HuH-7.5 (cell line): Measurements from ENCODE around the gene VCAN.
A peak's percentile ranks its signal among the peaks of the same experiment; 100 is the strongest.

Source experiments
- DNase-seq: peaks from one replicate; pipeline ENCODE4 v3.0.0; 2011; ENCODE audit warnings: low spot score

VCAN gene

DNA sequence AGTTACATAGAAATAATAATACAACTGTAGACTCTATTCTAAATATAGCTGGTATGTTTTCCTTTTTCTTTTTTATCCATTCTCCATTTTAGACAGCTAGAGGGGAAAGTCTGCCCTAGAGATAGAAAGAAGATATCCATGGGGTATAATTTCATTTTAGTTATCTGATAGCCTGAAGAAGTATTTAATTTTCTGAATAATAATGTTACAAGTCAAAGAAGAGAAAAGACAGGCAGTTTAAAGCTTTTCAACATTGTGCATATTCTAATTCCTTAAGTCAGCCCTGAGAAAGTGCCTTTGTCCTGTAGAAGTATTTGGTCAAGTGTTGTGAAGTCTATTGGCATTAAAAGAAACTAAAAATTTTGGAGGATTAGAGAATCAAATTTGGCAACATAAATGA, 2.5 kb upstream of the VCAN start:
- DNase-seq = no peak

DNA sequence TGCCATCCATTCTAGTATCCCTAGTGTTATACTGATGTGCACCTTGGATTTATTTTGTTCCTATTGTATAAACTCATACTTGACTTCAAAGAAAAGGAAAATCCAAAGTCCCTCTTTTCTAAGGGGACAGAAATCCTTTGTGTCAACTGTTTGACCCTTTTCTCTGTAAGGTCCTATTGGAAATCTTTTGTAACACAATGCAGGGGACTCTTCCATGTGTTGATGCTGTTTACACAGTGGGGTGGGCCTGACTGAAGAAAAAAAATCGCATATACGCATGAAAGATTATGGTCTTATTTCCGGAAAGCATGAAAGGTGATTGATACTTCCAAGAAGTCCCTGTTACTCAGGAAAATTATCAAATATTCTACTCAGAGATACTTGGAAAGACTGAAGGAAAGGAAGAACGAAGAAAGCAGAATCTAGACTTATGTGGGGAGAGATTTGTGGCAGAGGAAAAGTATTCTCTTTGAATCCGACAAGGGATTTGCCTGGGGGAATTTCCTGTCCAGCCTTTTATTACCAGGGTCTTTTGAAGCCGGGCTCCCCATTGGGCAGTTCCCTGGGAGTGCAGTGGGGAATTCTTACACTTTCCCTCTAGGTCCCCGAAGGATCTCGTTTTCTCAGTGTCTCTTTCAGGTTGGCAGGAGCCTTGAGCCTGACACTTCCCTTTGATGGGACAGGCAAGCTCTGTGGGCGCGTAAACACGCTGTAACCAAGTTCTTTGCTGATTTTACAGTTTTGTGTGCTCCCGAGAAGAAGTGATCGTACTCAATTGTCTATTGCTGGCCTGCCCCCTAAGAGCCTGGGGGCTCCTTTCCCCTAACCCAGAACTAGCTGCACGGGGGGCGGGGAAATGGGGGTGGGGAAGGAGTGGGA, 779 bp upstream of the VCAN start:
- no peak for DNase-seq

DNA sequence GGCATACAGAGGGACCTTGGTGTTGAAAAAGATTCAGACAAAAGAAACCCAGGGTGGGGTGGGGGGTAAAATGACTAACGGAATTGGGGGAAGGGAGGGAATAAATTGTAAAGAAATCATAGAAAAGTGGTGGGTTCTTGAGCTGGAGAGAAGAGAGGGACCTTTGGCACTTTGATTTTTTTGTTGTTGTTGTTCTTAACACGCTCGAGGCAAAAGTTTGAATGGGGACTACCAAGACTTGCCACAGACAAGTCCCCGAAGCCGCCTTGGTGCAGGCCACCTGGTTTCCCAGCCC, 616 bp downstream of the VCAN start:
- DNase-seq = no peak

DNA sequence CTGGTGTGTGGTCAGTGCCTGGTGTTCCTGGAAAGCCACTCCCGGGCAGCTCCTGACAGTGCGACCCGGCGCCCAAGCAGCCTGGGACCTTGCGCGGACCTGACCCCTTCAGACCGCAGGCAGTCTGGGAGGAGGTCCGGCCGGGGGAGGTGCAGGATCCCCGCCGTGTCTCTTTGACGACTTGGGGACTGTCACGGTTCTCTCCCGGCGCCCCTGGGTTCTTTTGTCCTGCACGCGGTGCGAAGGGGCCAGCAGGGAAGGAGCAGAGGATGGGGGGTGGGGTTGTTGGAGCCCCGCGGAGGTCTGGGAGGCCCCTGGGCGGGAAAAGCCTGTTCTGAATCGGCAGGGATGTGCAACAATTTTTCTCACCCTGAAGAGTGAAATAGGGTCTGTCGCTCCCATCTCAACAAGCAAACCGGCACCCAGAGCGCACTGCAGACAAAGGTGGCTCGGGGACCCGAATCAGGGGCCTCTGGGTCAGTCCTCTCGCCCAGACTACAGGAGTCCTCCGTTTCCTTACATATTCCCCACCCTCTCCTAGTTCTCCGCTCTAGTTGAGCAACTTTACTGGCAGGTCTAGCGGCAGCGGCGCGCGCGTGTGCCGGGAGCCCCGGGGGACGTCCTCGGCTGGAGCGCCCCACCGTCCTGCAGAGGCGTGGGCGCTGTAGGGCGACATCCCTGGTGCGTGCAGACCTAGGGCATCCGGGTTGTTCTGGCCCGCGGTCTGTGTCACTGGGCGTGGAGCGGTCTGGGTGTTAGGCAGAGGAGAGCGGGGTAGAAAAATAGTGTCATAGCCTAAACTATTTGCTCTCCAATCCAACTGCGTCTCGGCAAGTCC, 1.2 kb downstream of the VCAN start:
- peak; percentile 34 for DNase-seq

DNA sequence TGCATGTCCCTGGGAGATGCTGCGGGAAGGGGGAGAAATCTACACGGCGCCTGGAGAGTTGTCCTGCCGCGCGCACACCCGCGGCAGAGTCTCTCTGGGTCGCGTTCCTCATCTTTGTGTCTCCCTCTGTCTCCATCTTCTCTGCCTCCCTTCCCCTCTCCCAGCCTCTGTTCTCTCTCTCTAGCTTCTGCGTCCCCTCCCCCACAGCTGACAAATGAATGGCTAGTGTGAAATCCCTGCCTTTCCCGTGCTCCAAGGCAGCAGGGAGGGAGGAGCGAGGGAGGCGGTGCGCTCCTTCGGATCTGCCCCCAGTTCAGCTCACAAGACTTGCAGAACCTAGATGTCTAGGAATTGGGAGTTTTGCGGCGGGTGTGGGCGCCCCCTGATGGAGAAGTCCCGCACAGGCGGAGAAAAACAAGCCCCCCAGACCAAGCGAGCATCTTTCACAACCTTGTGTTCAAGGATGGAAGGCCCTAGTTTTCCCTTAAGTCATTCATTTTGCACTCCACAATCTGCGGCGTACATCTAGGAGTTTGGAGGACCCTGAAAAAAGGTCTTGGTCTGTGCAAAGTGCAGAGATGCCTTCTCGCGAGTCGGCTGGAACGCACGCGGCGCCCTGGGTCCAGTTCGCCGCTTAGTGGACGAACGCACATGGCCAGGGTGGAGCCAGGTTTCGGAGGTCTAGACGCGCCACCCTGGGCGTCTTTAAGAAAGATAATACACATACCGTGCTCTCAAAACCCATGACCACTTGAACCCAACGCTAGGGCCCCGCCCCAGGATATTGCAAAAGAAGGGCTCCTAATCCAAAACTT, 2.0 kb downstream of the VCAN start:
- DNase-seq = peak; percentile 61

DNA sequence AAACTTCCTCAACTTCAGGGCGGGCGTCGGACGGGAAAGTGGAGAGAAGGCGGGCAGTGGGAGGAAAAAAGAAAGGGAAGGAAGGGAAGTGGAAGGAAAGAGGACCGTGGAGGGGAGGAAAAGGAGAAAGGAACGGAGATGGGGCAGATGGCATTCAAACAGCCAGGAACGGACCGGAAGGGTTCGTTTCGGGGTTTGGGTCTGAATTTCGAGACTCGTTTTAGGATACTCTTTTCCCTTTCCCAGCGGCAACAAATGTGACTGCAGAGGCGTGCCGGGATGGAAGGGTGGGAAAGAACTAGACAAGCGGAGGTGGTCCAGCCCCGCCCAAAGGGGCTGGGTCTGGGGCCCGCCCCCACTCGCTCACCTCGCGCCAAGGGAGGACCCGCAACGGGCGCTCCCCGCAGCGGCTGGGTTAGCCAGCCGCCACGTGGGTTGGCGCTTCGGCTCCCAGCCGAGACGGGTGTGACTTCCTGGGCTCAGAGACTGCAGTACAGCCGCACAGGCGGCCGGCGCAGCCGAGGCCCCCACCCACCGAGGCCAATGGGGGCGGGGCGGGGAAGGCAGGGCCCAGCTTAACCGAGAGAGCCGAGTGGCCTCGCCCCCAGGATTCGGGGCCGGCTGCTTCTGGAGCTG, 2.7 kb downstream of the VCAN start:
- DNase-seq = peak; percentile 58

DNA sequence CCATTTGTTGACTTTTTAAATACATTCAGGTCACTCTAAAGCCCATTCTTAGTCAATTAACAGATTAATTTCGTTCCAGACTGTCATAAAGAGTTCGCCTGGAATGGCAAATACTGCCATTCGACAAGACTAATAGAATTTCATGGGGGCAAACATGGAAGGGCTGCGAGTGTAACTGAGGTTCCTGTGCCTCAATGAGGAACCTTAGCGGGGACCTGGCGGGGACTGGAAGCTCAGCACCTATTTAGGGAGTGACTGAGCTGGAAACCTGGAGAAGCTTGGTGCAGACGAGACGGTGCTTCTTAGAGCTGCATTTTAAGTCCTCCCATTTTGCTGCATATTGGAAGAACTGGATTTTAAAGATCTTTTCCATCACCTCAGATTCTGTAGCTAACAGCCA, 3.4 kb downstream of the VCAN start:
- no peak for DNase-seq

DNA sequence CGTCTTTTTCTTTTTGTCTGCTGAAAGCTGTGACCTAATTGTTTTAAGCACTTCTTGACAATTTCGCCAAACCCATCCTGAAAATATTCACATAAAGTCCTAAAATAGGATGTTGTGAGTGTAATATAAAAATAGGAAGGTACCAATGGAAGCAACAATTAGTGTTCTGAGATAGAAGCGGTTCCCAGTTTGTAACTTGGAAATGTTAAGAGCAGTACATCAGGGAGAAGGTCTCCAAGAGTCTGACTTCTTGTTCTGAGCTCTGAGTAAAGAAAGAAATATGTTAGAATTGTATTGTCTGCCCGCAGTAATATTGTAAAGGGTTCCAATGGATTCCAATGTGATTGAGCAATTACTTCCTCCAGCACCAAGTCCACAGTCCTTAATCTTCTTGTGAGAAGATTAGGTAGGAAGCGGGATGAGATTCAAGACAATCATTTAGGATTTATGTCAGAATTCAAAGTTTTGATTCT, 3.9 kb downstream of the VCAN start:
- no peak for DNase-seq

DNA sequence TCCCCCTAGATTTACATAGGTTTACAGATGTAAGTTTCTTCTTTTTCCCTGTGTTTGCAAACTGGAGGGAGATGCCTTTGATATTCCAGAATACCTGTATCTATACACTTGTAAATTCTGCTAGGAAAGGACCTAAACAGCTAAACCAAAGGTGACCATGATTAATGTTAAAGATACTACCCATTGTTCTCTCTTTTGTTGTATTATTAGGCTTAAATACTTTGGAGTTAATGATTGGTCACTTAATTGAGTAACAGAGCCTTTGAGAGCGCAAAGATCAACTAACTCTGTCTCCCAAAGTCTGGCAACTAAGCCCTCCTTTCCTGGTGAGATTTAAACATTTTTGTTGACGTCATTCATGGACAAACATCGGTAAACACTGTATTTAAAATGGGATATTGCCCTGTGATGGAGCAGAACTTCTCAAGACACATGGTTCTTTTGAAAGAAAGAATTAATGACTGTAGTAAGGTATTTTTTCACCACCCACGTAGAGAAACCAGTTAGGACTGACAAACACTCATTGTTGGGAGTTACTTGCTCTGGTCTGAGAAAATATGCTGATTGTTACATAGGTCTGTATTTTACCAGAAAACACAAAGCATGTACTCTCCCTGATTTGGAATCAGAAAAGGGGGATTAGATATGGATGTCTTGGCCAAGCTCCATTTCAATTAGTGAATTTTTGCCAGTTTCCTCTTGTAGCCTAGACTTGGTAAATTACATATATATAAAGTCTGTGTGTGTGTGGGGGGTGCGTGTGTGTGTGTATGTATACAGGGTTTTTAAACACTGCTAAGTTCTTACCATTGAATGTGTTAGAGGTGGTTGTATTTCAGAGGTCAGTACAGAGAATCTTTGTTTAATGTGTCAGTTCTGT, 4.6 kb downstream of the VCAN start:
- no peak for DNase-seq

DNA sequence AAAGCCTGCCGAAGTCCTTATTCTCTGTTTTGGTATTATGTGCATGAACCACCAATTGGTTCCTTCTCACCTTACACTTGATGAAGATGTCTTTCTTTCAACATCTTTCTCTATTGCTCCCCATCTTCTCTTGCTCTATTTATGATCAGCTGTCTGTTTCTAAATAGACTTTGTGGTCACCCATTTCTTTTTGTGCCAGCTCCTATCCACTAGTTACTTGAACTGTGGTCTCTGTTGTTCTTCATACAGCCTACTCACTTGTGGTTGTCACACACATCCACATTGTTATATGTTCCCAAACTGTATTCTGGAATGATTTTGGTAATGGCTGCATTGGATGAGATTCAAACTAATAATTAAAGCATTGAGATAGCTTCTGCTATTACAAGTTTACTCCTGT, 11.4 kb downstream of the VCAN start:
- DNase-seq = no peak

DNA sequence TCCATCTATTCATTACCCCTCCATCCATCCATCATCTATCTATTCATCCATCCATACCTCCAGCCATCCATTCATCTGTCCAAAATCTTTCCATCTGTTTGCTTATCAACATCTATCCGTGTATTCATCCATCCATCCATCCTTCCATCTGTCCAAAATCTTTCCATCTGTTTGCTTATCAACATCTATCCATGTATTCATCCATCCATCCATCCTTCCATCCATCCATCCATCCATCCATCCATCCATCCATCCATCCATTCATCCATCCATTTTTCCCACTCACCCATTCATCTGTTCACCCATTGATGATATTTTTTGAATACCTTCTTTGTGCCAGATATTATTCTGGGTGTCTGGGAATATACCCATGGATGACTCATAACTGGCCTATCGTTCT, 12.8 kb downstream of the VCAN start:
- DNase-seq = no peak

DNA sequence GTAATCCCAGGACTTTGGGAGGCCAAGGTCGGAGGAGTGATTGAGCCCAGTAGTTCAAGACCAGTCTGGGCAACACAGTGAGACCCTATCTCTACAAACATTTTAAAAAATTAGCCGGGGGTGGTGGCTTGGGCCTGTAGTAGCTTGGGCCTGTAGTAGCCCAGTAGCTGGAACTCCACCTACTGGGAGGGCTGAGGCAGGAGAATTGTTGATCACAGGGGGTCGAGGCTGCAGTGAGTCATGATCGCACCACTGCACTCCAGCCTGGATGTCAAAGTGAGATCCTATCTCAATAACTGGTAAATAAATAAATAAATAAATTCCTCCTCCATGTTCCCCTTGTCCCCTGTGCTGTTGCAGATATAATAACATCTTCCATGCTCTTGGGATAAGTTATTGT, 14.3 kb downstream of the VCAN start:
- DNase-seq = no peak

DNA sequence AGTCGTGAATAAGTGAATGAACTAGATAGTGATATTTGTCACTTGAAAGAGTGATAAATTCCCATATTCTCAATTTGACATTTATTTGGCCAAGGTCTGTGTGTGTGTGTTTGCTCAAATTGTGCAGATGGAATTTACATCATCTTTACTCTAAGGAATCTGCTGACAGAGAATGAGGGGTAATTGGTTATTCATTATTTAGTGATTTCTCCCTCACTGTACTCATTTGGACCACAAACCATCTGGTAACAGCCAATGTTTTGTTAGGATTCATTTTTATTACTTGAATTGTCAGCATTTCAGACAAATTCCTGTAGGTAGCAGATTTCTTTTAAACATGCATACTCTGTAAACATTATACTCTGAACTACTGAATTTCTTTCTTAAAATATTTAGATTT, 15.6 kb downstream of the VCAN start:
- DNase-seq = no peak

DNA sequence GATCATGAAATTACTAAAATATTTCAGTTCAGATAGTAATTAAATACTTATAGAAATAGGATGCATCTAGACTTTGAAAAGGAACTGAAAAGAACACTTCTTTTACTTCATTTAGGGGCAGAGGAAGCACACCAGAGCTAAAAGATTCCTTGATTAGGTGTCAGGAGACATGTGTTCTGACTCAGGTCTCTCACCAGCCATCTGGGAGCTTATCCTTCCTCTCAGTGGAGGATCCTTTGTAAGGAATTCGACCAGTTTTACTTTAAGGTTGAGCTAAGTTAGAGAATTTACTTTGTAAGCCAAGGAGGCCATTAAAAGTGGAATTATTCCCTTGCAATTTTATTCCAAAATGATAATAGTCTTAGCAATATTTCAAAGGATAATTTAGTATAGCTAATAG, 16.7 kb downstream of the VCAN start:
- DNase-seq = no peak

DNA sequence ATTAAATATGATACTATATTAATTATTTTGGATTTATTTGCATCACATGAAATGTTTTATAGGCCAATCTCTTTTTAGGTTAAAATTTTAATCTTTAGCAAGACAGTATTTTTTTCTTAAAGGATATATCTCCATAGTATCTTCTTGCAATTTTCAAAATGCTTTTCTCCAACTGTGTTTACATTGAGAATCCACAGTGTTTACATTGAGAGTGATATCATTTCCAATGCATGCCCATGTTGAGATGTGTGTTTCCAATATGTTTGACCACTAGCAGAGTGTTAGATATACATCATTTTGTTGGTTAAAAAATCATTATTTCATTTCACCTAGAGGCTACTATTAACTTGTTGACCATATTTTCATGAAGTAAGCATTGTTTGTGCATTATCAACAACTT, 17.3 kb downstream of the VCAN start:
- no peak for DNase-seq

DNA sequence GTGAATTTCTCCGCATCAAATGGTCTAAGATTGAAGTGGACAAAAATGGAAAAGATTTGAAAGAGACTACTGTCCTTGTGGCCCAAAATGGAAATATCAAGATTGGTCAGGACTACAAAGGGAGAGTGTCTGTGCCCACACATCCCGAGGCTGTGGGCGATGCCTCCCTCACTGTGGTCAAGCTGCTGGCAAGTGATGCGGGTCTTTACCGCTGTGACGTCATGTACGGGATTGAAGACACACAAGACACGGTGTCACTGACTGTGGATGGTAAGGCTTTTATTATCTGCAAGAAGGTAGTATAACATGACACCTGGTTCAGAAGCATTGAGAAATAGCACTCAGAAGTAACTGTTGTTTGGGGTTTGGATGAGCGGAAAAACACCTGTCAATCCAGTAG, 18.7 kb downstream of the VCAN start:
- no peak for DNase-seq

DNA sequence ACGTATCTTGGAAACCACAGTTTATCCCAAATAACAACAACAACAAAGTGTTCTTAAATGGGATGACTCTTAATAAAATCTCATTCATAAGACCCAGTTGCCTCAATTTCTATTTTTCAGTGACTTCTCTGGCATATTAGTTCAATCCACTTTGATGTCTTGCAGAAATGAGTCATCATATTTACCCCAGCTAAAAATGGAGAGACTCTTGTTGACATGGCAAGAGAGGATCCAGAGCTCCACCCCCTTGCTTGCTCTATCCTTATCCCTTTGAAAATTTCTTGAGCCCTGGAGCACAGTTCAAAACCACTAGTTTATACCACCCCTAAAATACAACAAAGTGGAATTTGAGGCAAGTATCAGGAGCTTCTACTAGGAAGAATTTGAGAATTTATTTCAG, 20.8 kb downstream of the VCAN start:
- DNase-seq = no peak

DNA sequence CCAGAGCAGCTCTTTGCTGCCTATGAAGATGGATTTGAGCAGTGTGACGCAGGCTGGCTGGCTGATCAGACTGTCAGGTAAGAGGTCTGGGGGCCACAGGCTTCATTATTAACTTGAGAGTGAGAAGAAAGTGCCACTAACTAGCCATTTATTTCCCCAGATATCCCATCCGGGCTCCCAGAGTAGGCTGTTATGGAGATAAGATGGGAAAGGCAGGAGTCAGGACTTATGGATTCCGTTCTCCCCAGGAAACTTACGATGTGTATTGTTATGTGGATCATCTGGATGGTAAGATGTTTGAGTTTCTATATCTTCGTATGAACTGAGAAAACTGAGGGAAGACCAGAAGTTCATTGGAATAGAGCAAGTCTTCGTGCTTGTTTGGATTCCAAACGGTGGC, 22.1 kb downstream of the VCAN start:
- no peak for DNase-seq

DNA sequence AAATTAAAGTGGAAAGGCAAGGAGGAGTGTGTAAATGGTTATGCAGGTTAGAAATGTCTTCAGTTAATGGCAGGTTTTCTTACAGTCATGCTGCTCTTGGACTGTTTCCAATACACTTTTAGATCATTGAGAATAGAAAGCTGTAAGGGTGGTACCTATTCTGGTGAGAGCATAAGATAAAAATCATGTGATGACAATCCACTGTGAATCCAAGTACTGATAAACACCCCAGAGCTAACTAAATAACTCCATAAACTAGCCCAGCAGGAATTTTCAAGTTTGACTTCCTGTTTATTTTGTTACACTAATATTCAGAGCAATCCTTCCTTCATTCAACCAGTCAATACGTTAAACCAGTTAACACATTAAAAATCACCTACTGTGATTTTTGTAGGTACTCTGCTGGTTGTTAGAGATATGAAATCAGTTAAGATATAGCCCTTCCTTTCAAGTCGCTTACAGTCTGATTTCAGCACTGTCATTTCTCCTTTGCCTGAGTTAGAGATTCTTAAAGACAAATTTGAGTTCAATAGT, 22.6 kb downstream of the VCAN start:
- no peak for DNase-seq

DNA sequence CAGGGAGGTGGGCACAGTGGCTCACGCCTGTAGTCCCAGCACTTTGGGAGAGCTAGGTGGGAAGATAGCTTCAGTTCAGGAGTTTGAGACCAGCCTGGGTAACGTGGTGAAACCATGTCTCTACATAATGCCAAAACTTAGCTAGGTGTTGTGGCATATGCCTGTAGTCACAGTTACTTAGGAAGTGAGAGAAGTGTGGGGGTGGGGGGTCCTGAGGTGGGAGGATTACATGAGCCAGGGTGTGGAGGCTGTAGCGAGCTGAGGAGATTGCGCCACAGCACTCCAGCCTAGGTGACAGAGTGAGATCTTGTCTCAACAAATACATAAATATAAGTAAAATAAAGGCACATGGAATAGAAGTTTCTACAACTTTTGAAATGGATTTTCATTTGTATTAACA, 23.1 kb downstream of the VCAN start:
- no peak for DNase-seq

DNA sequence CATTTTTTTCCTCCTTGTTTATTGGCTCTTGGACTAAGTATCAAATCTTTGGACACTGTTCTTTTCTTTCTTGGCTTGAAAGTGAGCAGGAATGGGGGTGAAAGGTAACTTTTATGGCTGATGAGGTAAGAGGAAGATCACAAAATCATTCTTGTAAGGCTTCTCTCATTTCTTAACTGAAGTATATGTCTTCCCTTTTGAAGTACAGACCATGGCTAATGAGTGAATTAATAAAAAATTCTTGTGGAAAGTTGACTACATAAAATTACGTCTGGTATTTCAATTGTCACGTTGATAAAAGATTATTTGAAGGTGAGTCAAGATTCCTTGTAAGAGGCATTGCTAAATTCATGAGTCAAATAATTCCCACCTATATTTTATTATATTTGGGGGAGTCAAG, 25.1 kb downstream of the VCAN start:
- no peak for DNase-seq
